ENCODE data around the gene AGAP1.
"Not testable (repeated sequence)": the region's sequence is repeated elsewhere in the genome, so short reads cannot be mapped to it uniquely, and the experiment has no call there.

AGAP1 gene

GRCh38 chr2:236063994-236064393 is 570.2 kb downstream of the AGAP1 start:
- no peak for DNase-seq (ENCODE audit: low read depth in 2 of 2)

GRCh38 chr2:236065314-236066160 is 571.7 kb downstream of the AGAP1 start:
- no peak for DNase-seq (ENCODE audit: low read depth in 2 of 2)

DNA sequence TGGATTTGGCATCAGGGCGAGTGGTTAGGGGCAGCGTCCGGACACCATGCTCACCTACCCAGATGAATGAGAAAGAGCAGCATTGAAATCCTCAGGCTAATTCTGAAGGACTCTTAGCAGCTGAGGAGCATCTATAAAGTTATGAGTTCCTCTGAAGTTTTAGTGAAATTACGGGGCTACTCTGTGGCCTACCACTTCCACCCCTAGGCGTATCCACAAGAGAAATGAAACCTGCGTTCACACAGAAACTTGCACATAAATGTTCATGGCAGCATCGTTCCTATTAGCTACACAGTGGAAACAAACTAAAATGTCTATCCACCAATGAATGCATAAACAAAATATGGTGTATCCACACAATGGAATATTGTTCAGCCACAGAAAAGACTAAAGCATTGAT is 576.4 kb downstream of the AGAP1 start:
- no peak for DNase-seq (ENCODE audit: low read depth in 2 of 2)

- DNase-seq (ENCODE audit: low read depth in 2 of 2) = no peak
Measured at GRCh38 chr2:236073246-236073645, 579.4 kb downstream of the AGAP1 start.

- no peak for DNase-seq (ENCODE audit: low read depth in 2 of 2)
Measured at GRCh38 chr2:236073867-236074655, 580.2 kb downstream of the AGAP1 start.

- no peak for DNase-seq (ENCODE audit: low read depth in 2 of 2)
Measured at GRCh38 chr2:236075802-236076201, 582.0 kb downstream of the AGAP1 start.

DNA sequence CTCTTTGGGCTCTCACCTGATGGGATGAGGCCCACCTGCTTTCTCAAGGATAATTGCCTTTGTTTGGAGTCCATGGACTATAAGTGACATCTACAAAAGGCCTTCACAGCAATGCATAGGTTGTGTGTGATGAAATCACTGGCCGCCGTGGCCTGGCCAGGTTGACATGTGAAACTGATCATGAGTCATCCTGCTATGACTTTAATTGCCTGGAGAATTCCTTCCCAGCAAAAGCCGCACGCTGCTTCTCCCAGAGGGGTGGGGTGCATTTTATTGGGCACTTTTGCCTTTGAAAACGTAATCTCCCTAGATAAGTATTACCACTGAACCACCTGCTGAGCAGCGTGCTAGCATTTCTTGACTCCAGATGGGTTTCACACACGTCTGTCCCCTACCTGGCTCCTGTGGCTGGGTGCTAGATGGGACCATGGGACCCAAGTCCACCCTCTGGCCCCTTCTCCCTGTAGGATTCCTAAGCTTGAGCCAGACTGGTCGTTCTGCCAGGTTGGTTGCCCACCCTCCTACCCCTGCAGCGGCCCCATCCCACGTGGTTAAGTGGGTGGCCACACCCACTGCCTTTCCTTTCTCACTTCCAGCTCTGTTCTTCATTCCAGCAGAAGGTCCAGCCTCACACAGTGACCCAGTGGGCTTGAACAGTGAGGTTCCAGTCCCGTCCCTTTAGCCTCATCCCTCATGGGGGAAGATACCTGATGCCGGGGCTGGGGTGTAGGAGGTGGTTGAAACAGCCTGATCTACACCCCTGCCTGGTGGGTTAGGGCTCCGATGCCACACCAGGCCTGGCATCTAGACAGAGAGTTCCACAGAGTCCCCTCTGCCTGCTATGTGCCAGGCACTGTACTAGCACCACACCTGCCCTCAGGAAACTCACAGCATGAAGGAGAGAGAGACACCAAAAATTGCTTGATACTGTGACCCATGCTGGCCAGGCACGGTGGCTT is 584.7 kb downstream of the AGAP1 start:
- no peak for DNase-seq (ENCODE audit: low read depth in 2 of 2)

GRCh38 chr2:236080412-236080811 is 586.6 kb downstream of the AGAP1 start:
- no peak for DNase-seq (ENCODE audit: low read depth in 2 of 2)

- no peak for DNase-seq (ENCODE audit: low read depth in 2 of 2)
Measured at GRCh38 chr2:236081171-236081570, 587.3 kb downstream of the AGAP1 start.

- DNase-seq (ENCODE audit: low read depth in 2 of 2) = no peak
Measured at GRCh38 chr2:236082061-236082460, 588.2 kb downstream of the AGAP1 start.

- DNase-seq (ENCODE audit: low read depth in 2 of 2) = no peak
Measured at GRCh38 chr2:236083934-236084333, 590.1 kb downstream of the AGAP1 start.

DNA sequence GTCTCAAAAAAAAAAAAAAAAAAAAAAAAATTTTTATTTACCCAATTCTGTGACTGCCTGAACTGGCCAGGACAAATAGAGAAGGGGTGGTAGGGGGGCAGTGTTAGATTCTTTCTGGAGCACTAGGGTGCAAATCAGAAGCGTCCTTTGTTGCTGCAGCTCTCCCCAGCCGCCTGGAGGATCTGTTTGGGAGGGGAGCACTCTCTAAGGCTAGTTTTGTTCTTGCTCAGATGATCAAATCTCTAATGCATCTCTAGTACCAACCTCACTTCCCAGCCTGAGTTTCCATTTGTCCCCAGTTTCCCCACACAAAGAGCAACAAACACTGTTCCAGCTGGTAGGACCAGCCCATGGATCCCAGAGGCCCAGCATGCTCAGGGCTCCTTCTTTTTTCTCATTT is 591.4 kb downstream of the AGAP1 start:
- DNase-seq (ENCODE audit: low read depth in 2 of 2) = no peak

DNA sequence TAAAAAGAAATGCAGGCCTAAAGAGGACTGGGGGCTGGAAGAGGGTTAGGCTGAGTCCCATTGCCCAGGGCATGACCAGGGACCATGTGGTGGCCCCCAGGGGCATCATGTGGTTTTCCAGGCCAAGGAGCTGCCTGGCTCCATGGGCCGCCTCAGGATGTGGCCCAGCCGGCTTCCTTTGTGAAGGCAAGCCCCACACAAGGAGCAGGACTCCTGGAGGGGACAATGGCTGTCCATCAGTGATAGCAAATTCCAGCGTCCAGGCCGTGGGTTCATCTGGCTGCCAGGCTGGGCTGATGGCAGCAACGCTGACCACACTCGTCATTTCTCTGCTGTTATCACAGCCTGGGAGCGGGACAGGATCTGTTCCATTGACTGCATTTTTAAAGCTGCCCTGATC is 591.8 kb downstream of the AGAP1 start:
- no peak for DNase-seq (ENCODE audit: low read depth in 2 of 2)

- no peak for DNase-seq (ENCODE audit: low read depth in 2 of 2)
Measured at GRCh38 chr2:236086403-236086970, 592.6 kb downstream of the AGAP1 start.

DNA sequence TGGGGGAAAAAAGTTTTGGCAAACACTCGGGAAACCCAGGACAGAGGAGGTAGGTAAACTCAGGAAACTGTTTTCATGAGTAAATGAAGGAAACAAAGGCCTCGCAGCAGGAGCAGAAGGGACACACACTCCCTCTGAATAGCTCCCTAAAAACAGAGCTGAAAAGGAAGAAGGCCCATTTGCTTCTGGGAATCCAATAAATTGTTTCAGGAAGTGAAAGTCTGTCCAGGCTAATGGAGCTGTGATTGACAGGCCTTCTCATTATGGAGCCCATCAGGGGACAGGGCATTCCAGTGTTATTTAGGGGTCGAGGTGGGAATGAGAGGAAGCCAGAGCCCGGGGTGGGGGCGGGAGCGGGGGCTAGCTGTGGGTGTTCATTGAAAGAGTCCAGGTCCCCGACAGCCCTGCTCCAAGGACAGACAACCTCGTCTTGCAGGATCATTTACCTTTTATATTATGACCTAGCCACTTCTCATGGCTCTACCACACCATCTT is 593.2 kb downstream of the AGAP1 start:
- DNase-seq (ENCODE audit: low read depth in 2 of 2) = no peak

GRCh38 chr2:236088368-236089057 is 594.7 kb downstream of the AGAP1 start:
- no peak for DNase-seq (ENCODE audit: low read depth in 2 of 2)

DNA sequence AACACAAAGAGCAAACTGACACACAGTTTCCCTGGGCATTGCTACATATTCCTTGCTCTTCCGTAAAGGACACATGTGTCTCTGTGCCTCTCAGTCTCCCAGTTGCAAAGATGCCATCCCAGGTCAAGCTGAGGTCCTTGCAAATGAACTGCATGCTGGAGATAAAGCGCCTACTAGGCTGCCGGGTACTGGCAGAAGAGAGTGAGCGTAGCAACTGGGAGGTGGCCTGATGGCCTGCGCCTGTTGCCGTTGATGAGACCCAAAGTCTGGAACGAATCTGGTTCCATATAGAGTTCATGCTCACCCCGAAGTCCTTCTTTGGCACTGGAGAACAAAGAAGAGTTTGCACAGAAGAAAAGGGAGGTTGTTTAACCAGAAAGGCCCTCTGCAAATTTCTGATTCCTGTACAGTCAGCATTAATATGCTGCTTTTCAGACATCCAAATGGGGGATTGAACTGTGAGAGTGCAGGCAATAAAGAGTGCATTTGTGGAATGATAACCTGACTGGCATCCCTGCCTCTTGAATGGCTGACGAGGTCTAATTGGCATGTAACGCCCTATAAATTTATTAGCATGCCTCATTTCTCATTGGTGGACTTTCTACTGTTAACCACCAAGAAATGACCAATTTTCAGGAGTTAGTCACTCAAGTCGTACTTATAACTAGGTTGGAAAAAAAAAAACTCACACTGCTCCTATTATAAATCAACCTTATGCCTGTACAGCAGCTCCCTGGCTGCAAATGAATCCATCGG is 595.6 kb downstream of the AGAP1 start:
- no peak for DNase-seq (ENCODE audit: low read depth in 2 of 2)

- no peak for DNase-seq (ENCODE audit: low read depth in 2 of 2)
Measured at GRCh38 chr2:236090027-236090382, 596.2 kb downstream of the AGAP1 start.

- not testable (repeated sequence) for DNase-seq (ENCODE audit: low read depth in 2 of 2)
Measured at GRCh38 chr2:236090826-236091225, 597.0 kb downstream of the AGAP1 start.

DNA sequence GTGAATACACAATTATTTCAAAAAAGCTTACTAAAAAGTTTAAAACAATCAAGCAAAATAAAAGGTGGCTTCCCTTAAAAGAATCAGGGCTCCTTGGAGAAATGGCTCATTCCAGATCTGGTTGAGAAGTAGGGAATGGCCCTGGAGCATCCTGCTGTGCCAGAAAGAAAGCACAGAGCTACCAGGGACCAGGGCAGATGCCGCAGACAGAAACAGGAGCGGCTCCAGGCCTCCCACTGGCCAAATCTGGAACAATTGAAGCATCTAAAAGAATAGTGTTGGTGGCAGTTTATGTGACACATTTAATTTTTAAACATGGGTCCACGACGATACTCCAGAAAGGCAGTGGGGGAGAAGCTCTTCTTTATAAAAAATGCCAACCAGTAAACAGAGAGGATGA is 598.9 kb downstream of the AGAP1 start:
- no peak for DNase-seq (ENCODE audit: low read depth in 2 of 2)

Data from stimulated activated CD4-positive, alpha-beta T cell treated with anti-CD3 and anti-CD28 coated beads, Interleukin-1b, Interleukin-23, amount 100 ng/mL, for 4 hours (primary cell).